ENCODE data around the gene DDX54. TPM values are rescaled to one million over a fixed set of nuclear protein-coding genes. Genes with fewer than 3 reads are reported as not detected.

DDX54 gene
- total and polyA plus RNA-seq, 2 of the 8 experiments (the other 6 are each of a cell fraction or from before 2014, with no cell fraction given) = 64.9 to 113 TPM

DNA sequence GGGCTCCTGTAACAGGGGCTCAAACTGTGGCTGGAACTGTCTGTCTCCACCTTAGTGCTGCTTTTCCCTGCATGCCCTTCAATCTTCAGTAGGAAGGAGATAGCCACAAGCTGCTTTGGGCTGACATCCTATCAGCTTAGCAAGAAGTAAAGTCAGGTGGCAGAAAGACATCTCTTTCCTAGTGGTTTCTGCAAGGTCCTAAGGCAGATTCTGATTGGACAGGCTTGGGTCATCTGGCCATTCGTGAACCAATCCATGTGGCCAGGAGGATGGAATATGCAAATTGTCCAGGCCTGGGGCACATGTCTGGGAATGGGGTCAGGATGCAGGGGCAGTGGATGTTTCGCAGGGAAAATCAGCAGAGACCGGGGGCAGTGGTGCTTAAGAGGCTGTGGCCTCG, 5.5 kb upstream of the DDX54 start (continued):
- no peak for TF ChIP-seq CHD2 (IDR thresholded peaks at IDR 0.05; ENCODE audit: low read length)
